ENCODE measurements around the gene NRG2.

NRG2 gene

GRCh38 chr5:139855946-139856540 is 187.1 kb downstream of the NRG2 start:
- DNase-seq (ENCODE audit: low read depth), result no peak
- TF ChIP-seq, protein P1, sequence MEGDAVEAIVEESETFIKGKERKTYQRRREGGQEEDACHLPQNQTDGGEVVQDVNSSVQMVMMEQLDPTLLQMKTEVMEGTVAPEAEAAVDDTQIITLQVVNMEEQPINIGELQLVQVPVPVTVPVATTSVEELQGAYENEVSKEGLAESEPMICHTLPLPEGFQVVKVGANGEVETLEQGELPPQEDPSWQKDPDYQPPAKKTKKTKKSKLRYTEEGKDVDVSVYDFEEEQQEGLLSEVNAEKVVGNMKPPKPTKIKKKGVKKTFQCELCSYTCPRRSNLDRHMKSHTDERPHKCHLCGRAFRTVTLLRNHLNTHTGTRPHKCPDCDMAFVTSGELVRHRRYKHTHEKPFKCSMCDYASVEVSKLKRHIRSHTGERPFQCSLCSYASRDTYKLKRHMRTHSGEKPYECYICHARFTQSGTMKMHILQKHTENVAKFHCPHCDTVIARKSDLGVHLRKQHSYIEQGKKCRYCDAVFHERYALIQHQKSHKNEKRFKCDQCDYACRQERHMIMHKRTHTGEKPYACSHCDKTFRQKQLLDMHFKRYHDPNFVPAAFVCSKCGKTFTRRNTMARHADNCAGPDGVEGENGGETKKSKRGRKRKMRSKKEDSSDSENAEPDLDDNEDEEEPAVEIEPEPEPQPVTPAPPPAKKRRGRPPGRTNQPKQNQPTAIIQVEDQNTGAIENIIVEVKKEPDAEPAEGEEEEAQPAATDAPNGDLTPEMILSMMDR (IDR thresholded peaks at IDR 0.05; ENCODE audit: control insufficient read depth, extremely low read depth, insufficient read depth), result no peak
- no peak overlapping the region for H3K4me3 ChIP-seq (ENCODE audit: low read depth, low read length)

- no peak for DNase-seq (ENCODE audit: low read depth)
- TF ChIP-seq, protein P1 (IDR thresholded peaks at IDR 0.05; ENCODE audit: control insufficient read depth, extremely low read depth, insufficient read depth), result no peak
- H3K4me3 ChIP-seq (ENCODE audit: low read depth, low read length), result no peak overlapping the region
These were observed 187.6 kb downstream of the NRG2 start for GRCh38 chr5:139855451-139855850.

DNA sequence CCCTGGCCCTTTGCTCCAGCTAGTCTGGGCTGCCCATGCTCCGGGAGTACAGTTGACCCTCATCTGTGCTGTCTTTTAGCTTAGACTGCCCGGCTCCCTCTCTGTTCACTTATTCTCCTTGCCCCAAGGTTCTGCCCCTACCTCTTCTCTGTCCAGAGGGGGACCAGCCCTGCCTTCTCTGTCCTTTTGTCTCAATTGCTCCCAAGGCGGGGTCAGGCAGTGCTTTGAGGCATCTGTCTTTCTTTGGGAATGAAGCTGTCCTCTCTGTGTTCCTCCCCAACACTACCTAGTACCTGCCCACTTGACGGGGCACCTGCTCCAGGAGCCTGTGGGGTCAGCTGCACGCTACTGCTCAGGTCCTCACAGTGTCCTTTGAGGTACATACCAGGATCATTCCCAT is 188.1 kb downstream of the NRG2 start:
- TF ChIP-seq, protein P1 (IDR thresholded peaks at IDR 0.05; ENCODE audit: control insufficient read depth, extremely low read depth, insufficient read depth), result no peak
- H3K4me3 ChIP-seq (ENCODE audit: low read depth, low read length), result no peak overlapping the region
- no peak for DNase-seq (ENCODE audit: low read depth)

GRCh38 chr5:139854029-139854605 is 189.0 kb downstream of the NRG2 start:
- TF ChIP-seq, protein P1 (IDR thresholded peaks at IDR 0.05; ENCODE audit: control insufficient read depth, extremely low read depth, insufficient read depth), result no peak
- DNase-seq (ENCODE audit: low read depth), result no peak
- H3K4me3 ChIP-seq (ENCODE audit: low read depth, low read length), result no peak overlapping the region

DNA sequence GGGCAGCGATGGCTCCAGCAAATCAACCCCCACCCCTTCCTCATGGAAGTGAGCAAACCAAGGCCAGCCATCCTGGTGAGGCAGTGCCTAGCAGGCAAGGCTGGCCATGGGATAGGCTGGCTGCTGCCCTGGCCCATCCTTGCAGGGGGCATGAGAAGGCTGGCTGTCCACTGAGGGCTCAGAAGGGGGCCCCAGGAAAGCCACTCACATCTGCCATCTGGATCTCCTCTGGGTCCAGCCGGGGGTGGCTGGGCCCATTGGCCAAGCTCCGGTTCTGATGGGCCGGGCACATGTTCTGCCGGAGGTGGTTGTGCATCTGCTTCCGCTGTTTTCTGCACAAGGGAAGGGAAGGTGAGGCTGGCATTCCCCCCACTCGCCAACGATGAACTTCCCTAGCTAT is 190.4 kb downstream of the NRG2 start:
- no peak overlapping the region for H3K4me3 ChIP-seq (ENCODE audit: low read depth, low read length)
- TF ChIP-seq, protein P1 (IDR thresholded peaks at IDR 0.05; ENCODE audit: control insufficient read depth, extremely low read depth, insufficient read depth), result no peak
- DNase-seq (ENCODE audit: low read depth), result no peak

DNA sequence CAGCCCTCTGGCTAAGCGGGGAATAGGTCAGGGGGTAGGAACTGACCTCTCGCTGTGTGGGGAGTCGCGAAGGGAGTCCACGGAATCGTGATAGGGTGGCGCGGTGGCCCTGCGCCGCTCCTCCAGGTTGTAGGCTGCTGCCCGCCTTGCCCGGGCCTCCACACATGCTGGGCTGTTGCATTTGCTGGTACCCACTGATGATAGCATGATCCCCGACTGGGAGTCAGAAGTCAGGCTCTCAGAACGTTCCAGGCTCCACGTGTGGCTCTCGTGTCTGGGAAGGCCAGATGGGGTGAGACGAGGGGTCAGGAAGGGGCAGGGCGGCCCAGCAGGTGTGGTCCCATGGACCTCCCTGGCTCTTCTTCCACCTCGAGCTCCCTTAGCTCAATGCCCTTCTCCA is 191.5 kb downstream of the NRG2 start:
- no peak overlapping the region for H3K4me3 ChIP-seq (ENCODE audit: low read depth, low read length)
- no peak for DNase-seq (ENCODE audit: low read depth)
- TF ChIP-seq, protein P1 (IDR thresholded peaks at IDR 0.05; ENCODE audit: control insufficient read depth, extremely low read depth, insufficient read depth), result no peak
